ENCODE results near the gene AKAP13.

DNA sequence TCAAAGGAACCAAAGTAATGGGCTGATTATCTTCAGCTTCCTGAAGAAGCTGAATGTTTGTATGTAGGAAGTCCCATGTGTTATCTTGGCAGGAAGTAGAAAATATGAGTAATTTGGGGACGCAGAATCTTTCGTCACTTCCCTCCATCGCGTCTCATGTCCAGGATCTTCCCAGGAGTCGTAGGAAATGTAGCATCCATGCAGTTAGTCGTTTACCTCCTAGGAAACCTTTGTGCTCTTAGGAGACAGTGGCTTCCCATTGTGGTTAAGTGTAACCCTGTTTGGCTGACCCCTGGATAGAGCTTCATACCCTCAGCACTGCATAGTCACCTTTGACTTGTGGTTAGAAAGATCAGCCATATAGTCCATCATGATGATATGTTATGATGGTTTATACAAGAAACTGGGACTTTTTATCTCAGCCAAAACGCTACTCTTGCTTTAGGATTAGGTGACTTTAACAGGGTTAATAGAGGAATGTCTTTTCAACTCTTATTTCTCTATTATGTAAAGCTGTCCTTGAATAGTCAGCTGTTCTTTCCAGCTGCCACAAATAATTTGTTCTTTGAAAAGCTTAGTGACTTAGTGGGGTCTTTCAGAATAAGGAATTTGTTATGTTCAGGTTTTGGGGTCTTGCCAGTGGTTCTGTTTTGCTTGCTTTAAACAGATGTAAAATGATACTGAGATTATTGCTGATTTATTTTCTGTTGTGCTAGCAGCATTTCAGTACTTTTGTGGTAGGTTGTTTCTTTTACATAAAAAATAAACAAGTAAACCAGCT lies 322.1 kb downstream of the AKAP13 start:
- TF ChIP-seq, protein P1, sequence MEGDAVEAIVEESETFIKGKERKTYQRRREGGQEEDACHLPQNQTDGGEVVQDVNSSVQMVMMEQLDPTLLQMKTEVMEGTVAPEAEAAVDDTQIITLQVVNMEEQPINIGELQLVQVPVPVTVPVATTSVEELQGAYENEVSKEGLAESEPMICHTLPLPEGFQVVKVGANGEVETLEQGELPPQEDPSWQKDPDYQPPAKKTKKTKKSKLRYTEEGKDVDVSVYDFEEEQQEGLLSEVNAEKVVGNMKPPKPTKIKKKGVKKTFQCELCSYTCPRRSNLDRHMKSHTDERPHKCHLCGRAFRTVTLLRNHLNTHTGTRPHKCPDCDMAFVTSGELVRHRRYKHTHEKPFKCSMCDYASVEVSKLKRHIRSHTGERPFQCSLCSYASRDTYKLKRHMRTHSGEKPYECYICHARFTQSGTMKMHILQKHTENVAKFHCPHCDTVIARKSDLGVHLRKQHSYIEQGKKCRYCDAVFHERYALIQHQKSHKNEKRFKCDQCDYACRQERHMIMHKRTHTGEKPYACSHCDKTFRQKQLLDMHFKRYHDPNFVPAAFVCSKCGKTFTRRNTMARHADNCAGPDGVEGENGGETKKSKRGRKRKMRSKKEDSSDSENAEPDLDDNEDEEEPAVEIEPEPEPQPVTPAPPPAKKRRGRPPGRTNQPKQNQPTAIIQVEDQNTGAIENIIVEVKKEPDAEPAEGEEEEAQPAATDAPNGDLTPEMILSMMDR (conservative IDR thresholded peaks at IDR 0.05), result no peak
- no peak for TF ChIP-seq ZFX (IDR thresholded peaks at IDR 0.05)

Measured in C4-2B (cell line).